ENCODE data around the gene PRKAR1A. TPM values are rescaled to one million over a fixed set of nuclear protein-coding genes. Genes with fewer than 3 reads are reported as not detected.
A peak's percentile ranks its signal among the peaks of the same experiment; 100 is the strongest.

The PRKAR1A gene
- total and polyA plus RNA-seq, 10 donors: 36.2 to 392 (median 313) TPM

DNA sequence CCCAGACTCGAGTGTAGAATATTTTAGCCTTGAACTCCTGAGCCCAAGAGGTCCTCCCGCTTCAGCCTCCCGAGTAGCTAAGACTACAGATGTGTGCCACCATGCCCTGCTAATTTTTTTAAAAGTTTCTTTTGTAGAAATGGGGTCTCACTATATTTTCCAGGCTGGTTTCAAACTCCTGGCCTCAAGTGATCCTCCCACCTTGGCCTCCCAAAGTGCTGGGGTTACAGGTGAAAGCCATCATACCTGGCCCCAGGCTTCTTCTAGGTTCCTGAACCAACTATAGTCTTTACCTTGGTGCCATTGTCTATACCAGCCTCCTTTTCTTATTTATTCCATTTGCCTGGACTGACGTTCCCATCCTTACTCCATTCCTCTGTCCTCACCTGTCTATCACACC lies 17.1 kb upstream of the PRKAR1A start:
- no peaks in the 10 kb centered on the region for H3K9me3 ChIP-seq
- WGBS, 5 donors: 92 to 94% (median 93%) methylated on average over 4 of the region's 4 CpGs

GRCh38 chr17:68497885-68498319 lies 14.3 kb upstream of the PRKAR1A start:
- Histone ChIP-seq H3K9me3 (no peaks in the 10 kb centered on the region), H3K27ac (peak overlapping the region; percentile 65 to 98 (median 92)), H3K27me3 (replicated peaks in 1 of 7) (no peaks in the 10 kb centered on the region), H3K4me3 (peak overlapping the region in 1 of 8 donors; percentile 57), H3K4me1 (peaks cover 13 to 48% (median 35%) of the 10 kb centered on the region in 6 donors), H3K36me3 (no peaks in the 10 kb centered on the region)
- TF ChIP-seq POLR2A (IDR thresholded peaks at IDR 0.05): no peak
- TF ChIP-seq POLR2AphosphoS5 (IDR thresholded peaks at IDR 0.05): peak in 1 of 3 donors; percentile 52
- WGBS, 5 donors: 1 to 3% (median 2%) methylated on average over 3 of the region's 3 CpGs
- DNase-seq: no peak
- intact Hi-C loops (cut with DNase I; ENCODE audit: low total_unique reads): no loop called here

More for the DNA sequence above, 17.1 kb upstream of the PRKAR1A start:
- Histone ChIP-seq H3K4me3 (no peak overlapping the region), H3K36me3 (no peaks in the 10 kb centered on the region), H3K27ac (no peak overlapping the region), H3K27me3 (replicated peaks in 1 of 7) (no peaks in the 10 kb centered on the region), H3K4me1 (peaks cover 21 to 70% (median 58%) of the 10 kb centered on the region in 6 donors)
- no peak for DNase-seq
- TF ChIP-seq POLR2AphosphoS5 (IDR thresholded peaks at IDR 0.05) (no peak), POLR2A (IDR thresholded peaks at IDR 0.05) (no peak)
- TF ChIP-seq, protein P1, sequence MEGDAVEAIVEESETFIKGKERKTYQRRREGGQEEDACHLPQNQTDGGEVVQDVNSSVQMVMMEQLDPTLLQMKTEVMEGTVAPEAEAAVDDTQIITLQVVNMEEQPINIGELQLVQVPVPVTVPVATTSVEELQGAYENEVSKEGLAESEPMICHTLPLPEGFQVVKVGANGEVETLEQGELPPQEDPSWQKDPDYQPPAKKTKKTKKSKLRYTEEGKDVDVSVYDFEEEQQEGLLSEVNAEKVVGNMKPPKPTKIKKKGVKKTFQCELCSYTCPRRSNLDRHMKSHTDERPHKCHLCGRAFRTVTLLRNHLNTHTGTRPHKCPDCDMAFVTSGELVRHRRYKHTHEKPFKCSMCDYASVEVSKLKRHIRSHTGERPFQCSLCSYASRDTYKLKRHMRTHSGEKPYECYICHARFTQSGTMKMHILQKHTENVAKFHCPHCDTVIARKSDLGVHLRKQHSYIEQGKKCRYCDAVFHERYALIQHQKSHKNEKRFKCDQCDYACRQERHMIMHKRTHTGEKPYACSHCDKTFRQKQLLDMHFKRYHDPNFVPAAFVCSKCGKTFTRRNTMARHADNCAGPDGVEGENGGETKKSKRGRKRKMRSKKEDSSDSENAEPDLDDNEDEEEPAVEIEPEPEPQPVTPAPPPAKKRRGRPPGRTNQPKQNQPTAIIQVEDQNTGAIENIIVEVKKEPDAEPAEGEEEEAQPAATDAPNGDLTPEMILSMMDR (IDR thresholded peaks at IDR 0.05 in 8 of 11, conservative IDR thresholded peaks at IDR 0.05 in 3 of 11): no peak
- intact Hi-C loops (cut with DNase I; ENCODE audit: low total_unique reads): no loop called here

DNA sequence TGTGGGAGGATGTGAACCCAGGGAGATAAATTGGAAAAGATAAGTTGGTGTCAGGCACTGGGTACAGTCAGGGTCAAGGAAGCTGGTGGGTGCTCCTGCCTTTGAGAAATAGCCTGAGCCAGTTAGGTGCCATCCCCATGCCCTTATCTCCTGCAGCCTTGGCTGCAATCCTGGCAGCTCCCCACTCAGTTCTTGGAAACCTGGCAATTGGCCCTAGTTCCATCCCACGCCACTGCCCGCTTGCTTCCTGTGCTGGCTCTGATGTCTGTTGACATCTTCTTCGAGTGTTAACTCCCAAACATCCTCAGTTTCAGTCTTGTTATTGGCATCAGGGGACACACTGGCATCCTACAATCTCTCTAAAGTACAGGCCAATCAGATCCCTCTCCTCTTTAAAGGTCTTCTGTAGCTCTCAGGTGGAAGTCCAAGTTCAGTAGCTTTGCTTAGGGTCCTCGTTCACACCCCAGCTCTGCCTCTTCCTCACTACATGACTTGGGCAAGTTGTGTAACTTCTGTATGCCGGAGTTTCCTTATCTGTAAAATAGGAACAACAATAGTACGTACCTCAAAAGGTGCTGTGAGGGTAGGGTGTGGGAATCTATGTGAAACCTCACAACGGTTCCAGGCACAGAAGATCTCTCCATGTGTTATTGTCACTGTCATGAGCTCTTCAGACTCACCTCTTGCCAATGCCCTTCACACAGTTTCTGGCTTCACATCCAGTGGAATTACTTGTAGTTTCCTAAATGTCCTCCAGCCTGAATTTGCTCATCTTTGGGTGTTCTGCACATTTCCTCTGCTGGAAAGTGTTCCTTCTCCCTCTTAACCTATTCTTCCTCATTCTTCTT lies 13.5 kb upstream of the PRKAR1A start:
- DNase-seq: no peak
- WGBS, 5 donors: 23 to 59% (median 27%) methylated on average over 7 of the region's 7 CpGs

GRCh38 chr17:68499587-68499986 lies 12.6 kb upstream of the PRKAR1A start:
- WGBS, 5 donors: 89 to 97% (median 92%) methylated on average over 5 of the region's 5 CpGs
- intact Hi-C loops (cut with DNase I; ENCODE audit: low total_unique reads): no loop called here
- peak overlapping the region in 4 of 8 donors; percentile 89 to 98 (median 94) for H3K27ac ChIP-seq

More for the DNA sequence above, 13.5 kb upstream of the PRKAR1A start:
- H3K4me3 ChIP-seq: peak overlapping the region in 1 of 8 donors; percentile 57
- intact Hi-C loops (cut with DNase I; ENCODE audit: low total_unique reads): no loop called here
- H3K27ac ChIP-seq: peak overlapping the region; percentile 65 to 98 (median 92)
- no peaks in the 10 kb centered on the region for H3K36me3 ChIP-seq
- H3K27me3 ChIP-seq (replicated peaks in 1 of 7): no peaks in the 10 kb centered on the region
- TF ChIP-seq, protein P1 (IDR thresholded peaks at IDR 0.05 in 8 of 11, conservative IDR thresholded peaks at IDR 0.05 in 3 of 11): no peak
- peak in 2 of 3 donors; percentile 28 to 38 for TF ChIP-seq POLR2AphosphoS5 (IDR thresholded peaks at IDR 0.05)
- peaks cover 13 to 40% (median 27%) of the 10 kb centered on the region in 6 donors for H3K4me1 ChIP-seq
- H3K9me3 ChIP-seq: no peaks in the 10 kb centered on the region

More at GRCh38 chr17:68499587-68499986, 12.6 kb upstream of the PRKAR1A start:
- Histone ChIP-seq H3K27me3 (replicated peaks in 1 of 7) (no peaks in the 10 kb centered on the region), H3K9me3 (no peaks in the 10 kb centered on the region), H3K36me3 (no peaks in the 10 kb centered on the region), H3K4me1 (peaks cover 13 to 38% (median 26%) of the 10 kb centered on the region in 6 donors), H3K4me3 (peak overlapping the region in 1 of 8 donors; percentile 57)
- TF ChIP-seq POLR2AphosphoS5 (IDR thresholded peaks at IDR 0.05) (no peak), POLR2A (IDR thresholded peaks at IDR 0.05) (no peak)
- TF ChIP-seq, protein P1 (IDR thresholded peaks at IDR 0.05 in 8 of 11, conservative IDR thresholded peaks at IDR 0.05 in 3 of 11): no peak
- no peak for DNase-seq
